Brain pericyte (primary cell): ENCODE results near the gene TLCD2.
"Not testable (repeated sequence)": the region's sequence is repeated elsewhere in the genome, so short reads cannot be mapped to it uniquely, and the experiment has no call there.

Experiments used
- DNase-seq: peaks from one replicate; pipeline ENCODE4 v3.0.0-alpha.2; 2012; ENCODE audit warnings: low read depth, low spot score

TLCD2 gene

DNA sequence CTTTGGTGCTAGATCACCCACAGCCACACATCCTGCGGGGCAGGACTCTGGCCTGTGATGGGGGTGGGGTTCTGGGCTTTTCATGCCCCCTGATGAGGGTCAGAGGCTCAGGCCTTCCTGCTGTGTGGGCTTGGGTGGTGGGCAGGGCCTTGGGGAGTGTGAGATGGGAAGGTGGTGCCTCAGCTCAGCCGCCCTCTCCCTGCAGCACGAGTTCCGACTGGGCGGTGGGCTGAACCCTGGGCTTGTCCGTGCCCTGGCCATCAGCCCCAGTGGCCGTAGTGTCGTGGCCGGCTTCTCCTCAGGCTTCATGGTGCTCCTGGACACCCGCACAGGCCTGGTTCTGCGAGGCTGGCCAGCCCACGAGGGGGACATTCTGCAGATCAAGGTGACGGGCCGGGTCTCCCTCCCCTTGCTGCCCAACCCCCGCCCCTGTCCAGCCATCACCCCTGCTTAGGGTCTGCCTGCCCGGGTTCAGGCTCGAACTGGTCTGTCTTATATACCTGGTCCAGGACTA, 25.7 kb upstream of the TLCD2 start:
- DNase-seq = no peak

DNA sequence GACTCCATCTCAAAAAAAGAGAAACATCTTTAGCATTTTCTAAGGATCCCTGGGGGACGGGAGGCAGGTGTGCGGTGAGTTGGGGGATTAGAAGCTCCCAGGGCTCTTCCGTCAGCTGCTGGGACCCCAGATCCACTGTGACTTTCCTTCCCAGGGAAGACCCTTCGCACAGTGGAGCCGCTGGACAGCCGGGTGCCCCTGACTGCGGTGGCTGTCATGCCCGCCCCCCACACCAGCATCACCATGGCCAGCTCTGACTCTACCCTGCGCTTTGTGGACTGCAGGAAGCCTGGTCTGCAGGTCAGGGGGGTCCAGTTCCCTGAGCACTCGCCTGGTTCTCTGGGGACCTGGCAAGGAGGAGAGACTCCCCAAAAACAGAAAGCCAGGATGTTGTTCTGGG, 25.2 kb upstream of the TLCD2 start:
- no peak for DNase-seq

DNA sequence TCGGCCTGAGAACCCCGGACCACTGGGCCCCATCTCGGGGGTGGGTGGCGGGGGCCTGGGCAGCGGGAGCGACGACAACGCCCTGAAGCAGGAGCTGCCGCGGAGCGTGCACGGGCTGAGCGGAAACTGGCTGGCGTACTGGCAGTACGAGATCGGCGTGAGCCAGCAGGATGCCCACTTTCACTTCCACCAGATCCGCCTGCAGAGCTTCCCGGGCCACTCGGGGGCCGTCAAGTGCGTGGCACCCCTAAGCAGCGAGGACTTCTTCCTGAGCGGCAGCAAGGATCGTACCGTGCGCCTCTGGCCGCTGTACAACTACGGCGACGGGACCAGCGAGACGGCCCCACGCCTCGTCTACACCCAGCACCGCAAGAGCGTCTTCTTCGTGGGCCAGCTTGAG, 23.6 kb upstream of the TLCD2 start:
- DNase-seq = no peak

DNA sequence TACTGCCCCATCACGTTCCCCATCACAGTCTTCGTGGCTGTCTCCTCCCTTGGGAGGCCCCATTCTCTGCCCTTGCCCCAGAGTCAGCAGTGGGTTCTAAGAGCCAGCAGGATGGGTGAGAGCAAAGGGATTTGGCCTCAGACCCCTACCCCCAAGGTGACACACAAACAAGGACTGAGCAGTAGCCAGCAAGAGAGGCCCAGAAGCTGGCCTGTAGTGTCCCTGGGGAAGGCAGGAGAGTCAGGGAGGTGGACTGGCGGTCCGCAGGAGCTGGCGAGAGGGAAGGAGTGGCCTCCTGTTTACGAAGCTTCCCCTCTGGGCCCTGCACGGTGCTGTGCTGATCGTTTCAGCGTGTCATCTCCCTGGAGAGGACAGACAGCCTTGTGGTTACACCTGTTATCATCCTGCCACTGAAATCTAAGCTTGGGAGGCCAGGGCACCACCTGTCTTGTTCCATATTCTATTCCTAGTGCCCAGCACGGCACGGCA, 22.7 kb upstream of the TLCD2 start:
- no peak for DNase-seq

DNA sequence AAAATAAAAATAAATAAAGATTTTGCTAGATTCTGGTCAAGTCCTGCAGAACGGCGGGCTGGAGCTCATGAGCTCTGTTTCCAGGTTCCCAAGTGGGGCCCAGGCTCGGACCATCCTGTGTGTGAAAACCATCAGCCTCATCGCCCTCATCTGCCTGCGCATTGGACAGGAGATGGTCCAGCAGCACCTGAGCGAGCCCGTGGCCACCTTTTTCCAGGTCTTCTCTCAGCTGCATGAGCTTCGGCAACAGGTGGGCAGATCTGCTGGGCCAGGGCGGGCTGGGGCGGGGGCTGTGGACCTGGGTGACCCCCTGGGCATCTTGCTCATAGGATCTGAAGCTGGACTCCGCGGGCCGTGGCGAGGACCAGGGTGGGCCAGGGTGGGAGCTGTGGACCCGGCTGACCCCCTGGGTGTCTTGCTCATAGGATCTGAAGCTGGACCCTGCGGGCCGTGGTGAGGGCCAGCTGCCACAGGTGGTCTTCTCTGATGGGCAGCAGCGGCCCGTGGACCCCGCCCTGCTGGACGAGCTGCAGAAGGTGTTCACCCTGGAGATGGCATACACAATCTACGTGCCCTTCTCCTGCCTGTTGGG, 22.2 kb upstream of the TLCD2 start:
- no peak for DNase-seq

DNA sequence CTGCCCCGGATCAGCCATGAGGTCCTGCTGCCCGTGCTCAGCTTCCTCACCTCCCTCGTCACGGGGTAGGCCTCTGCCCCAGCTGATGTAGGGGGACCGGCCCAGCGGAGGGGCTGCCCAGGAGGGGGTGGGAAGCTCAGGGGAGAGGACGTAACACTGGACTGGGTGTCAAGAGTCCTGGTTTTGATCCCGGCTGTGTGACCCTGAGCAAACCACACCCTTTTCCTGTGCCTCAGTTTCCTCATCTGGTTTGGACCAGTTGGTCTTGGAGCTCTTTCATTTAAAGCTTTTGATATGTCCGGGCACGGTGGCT, 21.0 kb upstream of the TLCD2 start:
- DNase-seq = no peak

DNA sequence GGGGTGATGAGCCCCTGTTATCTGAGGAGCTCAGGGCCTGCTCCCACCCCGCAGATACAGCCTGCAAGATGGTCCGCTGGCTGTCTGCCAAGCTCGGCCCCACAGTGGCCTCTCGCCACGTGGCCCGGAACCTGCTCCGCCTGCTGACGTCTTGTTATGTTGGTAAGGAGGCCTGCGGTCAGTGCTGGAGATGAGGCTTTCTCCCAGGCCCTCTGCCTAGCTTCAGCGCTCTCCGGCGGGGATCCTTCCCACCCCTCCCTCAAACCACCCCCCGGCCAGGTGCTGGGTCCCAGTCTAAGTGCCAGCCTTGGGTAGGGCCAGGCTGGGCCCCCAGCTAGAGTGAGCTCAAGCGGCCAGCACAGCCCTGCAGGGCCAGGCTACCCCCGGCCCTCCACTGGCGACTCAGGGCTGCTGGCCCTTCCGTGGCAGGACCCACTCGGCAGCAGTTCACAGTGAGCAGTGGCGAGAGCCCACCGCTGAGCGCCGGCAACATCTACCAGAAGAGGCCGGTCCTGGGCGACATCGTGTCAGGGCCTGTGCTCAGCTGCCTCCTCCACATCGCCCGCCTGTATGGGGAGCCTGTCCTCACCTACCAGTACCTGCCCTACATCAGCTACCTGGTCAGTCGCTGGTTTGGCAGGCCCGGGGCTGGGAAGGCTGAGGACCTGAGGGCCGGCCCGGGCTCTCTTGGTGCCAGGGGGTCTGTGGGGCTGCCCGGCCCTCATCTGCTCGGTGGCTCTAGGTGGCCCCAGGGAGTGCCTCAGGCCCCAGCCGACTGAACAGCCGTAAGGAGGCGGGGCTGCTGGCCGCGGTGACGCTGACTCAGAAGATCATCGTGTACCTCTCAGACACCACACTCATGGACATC, 20.4 kb upstream of the TLCD2 start:
- no peak for DNase-seq

DNA sequence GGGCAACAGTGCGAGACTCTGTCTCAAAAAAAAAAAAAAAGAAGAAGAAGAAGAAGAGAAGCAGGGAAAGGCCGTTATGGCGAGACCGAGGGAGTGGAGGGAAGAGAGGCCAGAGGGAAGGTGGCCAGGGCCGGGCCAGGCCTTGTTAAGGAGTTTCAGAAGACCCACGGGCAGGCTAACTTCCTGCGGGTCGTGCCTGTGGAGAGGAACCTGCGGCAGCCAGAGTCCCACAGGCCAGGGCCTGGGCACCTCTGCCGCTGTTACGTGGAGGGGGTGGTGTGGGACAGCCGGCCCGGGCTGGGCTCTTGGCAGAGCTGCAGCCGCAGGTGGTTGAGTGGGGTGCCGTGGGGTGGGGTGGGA, 19.8 kb upstream of the TLCD2 start:
- no peak for DNase-seq

DNA sequence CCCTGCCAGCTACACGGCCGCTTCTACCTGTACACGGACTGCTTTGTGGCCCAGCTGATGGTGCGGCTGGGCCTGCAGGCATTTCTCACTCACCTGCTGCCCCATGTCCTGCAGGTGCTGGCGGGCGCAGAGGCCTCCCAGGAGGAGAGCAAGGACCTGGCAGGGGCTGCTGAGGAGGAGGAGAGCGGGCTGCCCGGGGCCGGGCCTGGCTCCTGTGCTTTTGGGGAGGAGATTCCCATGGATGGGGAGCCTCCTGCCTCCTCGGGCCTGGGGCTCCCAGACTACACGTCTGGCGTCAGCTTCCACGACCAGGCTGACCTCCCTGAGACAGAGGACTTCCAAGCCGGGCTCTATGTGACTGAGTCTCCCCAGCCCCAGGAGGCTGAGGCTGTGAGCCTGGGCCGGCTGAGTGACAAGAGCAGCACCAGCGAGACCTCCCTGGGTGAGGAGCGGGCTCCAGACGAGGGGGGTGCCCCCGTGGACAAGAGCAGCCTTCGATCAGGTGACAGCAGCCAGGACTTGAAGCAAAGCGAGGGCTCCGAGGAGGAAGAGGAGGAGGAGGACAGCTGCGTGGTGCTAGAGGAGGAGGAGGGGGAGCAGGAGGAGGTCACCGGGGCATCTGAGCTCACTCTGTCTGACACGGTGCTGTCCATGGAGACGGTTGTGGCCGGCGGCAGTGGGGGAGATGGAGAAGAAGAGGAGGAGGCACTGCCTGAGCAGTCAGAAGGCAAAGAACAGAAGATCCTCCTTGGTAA, 17.9 kb upstream of the TLCD2 start:
- DNase-seq = no peak

DNA sequence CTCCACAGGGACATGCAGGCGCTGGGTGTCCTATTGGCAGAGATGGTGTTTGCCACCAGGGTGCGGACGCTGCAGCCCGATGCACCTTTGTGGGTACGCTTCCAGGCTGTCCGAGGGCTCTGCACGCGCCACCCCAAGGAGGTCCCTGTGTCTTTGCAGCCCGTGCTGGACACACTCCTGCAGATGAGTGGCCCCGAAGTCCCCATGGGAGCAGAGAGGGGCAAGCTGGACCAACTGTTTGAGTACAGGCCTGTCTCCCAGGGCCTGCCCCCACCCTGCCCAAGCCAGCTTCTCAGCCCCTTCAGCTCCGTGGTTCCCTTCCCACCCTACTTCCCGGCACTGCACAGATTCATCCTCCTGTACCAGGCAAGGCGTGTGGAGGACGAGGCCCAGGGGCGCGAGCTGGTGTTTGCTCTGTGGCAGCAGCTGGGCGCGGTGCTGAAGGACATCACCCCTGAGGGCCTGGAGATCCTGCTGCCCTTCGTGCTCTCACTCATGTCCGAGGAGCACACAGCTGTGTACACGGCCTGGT, 17.1 kb upstream of the TLCD2 start:
- no peak for DNase-seq

DNA sequence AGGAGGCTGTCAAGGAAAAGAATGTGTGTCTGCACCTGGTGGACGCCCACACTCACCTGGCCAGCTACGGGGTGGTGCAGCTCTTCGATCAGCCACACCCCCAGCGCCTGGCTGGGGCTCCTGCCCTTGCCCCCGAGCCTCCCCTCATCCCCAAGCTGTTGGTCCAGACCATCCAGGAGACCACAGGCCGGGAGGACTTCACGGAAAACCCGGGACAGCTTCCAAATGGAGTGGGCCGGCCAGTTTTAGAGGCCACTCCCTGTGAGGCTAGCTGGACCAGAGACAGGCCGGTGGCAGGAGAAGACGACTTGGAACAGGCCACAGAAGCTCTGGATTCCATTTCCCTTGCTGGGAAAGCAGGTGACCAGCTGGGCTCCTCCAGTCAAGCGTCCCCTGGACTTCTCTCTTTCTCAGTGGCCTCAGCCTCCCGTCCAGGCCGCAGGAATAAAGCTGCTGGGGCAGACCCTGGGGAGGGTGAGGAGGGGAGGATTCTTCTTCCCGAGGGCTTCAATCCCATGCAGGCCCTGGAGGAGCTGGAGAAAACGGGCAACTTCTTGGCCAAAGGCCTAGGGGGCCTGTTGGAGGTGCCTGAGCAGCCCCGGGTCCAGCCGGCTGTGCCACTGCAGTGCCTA, 16.6 kb upstream of the TLCD2 start:
- DNase-seq = no peak

DNA sequence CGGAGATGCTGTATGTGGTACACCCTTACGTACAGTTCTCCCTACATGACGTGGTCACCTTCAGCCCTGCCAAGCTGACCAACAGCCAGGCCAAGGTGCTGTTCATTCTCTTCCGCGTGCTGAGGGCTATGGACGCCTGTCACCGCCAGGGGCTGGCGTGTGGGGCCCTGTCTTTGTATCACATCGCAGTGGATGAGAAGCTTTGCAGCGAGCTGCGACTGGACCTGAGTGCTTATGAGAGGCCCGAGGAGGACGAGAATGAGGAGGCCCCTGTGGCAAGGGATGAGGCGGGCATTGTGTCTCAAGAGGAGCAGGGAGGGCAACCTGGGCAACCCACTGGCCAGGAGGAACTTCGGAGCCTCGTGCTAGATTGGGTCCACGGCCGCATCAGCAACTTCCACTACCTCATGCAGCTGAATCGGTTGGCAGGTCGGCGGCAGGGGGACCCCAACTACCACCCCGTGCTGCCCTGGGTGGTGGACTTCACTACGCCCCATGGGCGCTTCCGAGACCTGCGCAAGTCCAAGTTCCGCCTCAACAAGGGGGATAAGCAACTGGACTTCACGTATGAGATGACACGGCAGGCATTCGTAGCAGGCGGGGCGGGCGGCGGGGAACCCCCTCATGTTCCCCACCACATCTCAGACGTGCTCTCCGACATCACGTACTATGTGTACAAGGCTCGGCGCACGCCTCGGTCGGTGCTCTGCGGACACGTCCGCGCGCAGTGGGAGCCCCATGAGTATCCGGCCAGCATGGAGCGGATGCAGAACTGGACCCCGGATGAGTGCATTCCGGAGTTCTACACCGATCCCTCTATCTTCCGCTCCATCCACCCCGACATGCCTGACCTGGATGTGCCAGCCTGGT, 15.7 kb upstream of the TLCD2 start:
- DNase-seq = no peak

DNA sequence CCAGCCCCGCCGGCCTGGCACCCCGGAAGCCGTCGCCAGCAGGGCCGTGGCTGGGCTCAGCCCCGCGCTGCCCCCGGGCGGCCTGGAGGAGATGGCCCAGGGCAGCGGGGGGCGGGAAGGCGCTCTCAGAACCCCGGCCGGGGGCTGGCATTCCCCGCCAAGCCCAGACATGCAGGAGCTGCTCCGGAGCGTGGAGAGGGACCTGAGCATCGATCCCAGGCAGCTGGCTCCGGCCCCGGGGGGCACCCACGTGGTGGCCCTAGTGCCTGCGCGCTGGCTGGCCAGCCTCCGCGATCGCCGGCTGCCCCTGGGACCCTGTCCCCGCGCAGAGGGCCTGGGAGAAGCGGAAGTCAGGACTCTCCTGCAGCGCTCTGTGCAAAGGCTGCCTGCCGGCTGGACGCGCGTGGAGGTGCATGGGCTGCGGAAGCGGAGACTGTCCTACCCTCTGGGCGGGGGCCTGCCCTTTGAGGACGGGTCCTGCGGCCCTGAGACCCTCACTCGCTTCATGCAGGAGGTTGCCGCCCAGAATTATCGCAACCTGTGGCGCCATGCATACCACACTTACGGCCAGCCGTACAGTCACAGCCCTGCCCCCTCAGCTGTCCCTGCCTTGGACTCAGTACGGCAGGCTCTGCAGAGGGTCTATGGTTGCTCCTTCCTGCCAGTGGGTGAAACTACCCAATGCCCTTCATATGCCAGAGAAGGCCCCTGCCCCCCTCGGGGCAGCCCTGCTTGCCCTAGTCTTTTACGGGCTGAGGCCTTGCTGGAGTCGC, 14.9 kb upstream of the TLCD2 start:
- DNase-seq = no peak

DNA sequence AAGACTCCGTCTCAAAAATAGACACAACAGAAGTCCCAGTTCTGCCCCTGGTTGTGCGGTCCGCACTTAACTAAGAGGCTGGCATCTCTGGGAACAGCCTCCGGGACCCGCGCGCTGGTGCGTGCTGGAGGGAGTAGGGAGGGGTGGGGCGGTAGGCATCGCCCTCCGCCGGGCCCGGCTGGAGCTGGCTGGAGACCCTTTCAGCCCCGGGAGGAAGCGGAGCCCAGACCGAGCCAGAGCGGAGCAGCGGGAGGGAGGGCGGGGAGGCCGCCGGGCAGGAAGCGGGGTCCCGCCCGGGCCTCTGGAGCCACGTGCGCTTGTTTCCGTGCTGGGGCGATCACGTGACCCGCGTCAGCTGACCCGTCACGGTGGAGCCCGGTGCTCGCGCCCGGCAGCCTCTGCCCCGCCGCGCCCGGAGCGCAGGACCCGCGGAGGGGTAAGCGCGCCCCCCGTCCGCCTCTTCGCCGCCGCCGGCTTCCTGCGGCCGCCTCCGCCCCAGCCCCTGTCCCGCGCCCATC, 14.2 kb upstream of the TLCD2 start, which contains the start of gene WDR81:
Gene WDR81 (plus strand): TSS at position 354 of the 518 bp plus-strand sequence. CDS start 256 bp downstream, outside the sequence.
- DNase-seq = no peak

DNA sequence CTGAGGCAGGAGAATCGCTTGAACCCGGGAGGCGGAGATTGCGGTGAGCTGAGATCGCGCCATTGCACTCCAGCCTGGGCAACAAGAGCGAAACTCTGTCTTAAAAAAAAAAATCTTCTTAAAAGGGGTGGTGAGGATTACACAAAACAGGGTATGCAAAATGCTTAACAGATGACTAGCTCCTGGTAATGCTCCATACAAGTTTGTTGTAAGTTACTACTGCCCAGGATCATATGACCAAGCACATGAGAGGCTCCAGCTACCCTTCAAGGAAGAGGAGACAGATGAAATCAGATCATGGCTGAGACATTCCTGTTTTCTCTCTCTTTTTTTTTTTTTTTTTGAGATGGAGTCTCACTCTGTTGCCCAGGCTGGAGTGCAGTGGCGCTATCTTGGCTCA, 11.8 kb upstream of the TLCD2 start:
- DNase-seq = not testable (repeated sequence)

DNA sequence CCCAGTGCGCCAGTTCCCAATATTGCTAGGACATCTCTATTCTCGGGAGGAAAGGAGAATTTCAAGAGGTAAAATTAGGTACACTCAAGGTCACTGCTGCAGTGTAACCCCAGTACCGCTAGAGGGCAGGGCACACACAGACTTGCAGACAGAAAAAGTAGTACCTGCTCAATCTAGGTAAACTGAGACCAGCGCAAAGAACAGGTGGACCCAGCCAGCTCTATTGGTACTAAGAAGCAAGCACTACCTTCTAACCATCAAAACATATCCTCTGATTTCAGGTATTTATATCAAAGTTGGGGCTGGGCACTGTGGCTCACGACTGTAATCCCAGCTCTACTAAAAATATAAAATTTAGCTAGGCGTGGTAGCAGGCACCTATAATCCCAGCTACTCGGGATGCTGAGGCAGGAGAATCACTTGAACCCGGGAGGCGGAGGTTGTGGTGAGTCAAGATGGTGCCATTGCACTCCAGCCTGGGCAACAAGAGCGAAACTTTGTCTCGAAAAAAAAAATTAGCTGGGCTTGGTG, 10.7 kb upstream of the TLCD2 start:
- DNase-seq = no peak

DNA sequence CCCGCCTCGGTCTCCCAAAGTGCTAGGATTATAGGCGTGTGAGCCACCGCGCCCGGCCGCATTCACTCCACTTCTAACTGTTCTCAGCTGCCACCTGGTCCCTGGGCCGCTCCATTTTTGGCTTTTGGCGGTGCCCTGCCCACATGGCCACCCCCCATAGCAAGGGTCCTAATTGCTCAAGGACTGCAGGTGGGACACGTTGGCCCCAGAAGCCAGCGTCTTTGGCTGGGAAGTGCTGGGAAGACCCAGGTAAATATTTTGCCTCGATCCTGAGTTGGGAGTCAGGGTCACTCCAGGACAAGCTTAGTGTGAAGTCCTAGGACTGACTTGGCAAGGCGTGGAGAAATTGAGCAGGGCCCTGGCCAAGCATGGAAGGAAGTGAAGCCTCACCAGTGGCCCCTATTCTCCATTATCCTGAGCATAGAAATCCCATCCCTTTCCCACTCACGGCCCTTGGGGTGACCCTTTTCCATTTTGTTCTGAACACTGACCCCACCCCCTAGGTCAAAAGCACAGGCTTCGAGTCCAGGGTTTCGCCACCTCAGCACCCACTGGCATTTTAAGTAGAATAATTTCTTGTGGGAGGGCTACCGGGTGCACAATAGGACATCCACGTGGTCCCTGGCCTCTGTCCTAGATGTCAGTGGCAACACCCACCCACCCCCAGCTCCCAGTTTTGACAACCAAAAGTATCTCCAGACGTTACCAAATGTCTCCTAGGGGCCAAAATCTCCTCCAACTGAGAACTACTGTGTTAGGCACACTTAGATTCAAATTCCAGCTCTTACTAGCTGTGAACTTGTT, 8.4 kb upstream of the TLCD2 start:
- DNase-seq = no peak

DNA sequence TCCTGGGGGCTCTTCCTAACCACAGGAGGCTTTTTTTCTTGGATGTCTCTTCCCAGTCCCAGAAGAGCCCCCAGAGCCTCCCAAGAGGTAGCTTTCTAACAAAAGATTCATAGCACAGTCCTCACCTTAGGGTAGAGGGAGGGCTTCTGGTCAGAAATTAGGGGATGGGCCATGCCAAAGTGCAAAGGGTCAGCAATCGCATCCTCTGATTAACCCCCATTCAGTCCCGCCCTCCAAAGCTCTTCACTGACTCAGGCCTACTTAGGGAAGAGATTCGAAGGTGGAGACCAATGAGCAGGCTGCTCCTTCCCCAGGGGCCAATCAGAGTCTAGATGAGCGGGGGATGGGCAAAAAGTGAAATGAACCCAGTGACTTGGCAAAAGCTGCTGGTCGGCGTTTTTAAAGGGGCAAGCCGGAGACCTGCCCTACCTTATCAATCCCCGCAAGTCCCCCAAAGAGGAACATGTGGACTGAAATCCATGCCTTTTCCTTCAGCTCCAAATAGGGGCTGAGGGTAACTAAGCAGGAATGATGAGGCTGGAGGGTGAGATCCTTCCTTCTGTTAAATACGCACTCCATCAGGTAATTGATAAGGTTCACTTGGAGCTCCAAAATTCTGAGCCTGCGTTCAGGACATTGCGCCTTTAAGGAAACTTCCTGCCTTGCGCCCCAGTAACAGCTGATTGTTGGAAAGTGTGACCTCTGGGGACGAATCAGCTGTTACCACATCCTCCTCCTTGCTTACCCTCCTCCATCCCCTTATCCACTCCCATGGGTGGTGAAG, 6.9 kb upstream of the TLCD2 start:
- DNase-seq = peak; percentile 95
